Measurements from ENCODE around the gene CHD3.

The CHD3 gene

GRCh38 chr17:7916808-7917207 is 28.2 kb downstream of the CHD3 start:
- in situ Hi-C loops (cut with MboI; ENCODE audit: low pct_unique_long_range_greater_than_20kb, low sequenced_read_pairs, unreplicated experiment) = loop anchor here (10.0 kb wide), 1 partner anchor 68 kb away; no protein-coding TSS in a partner anchor
- TF ChIP-seq CTCF (IDR thresholded peaks at IDR 0.05; ENCODE audit: extremely low read depth, insufficient read depth, missing control alignments) = no peak
- no peak for DNase-seq (ENCODE audit: low spot score)

- in situ Hi-C loops (cut with MboI; ENCODE audit: low pct_unique_long_range_greater_than_20kb, low sequenced_read_pairs, unreplicated experiment) = no loop called here
- DNase-seq (ENCODE audit: low spot score) = no peak
- TF ChIP-seq CTCF (IDR thresholded peaks at IDR 0.05; ENCODE audit: extremely low read depth, insufficient read depth, missing control alignments) = no peak
Observed at GRCh38 chr17:7922269-7922844, 33.8 kb downstream of the CHD3 start.

GRCh38 chr17:7922845-7923628 is 34.4 kb downstream of the CHD3 start:
- no peak for TF ChIP-seq CTCF (IDR thresholded peaks at IDR 0.05; ENCODE audit: extremely low read depth, insufficient read depth, missing control alignments)
- in situ Hi-C loops (cut with MboI; ENCODE audit: low pct_unique_long_range_greater_than_20kb, low sequenced_read_pairs, unreplicated experiment) = no loop called here
- peak; percentile 86 for DNase-seq (ENCODE audit: low spot score)

- in situ Hi-C loops (cut with MboI; ENCODE audit: low pct_unique_long_range_greater_than_20kb, low sequenced_read_pairs, unreplicated experiment) = no loop called here
Observed at GRCh38 chr17:7927596-7927995, 39.0 kb downstream of the CHD3 start.

GRCh38 chr17:7929158-7930023 is 40.8 kb downstream of the CHD3 start, which contains the start of gene KCNAB3:
TSS of gene KCNAB3 (minus strand) at chr17:7929856. CDS start at chr17:7929435, 421 bp downstream.
- DNase-seq (ENCODE audit: low spot score) = no peak
- in situ Hi-C loops (cut with MboI; ENCODE audit: low pct_unique_long_range_greater_than_20kb, low sequenced_read_pairs, unreplicated experiment) = no loop called here
- no peak for TF ChIP-seq CTCF (IDR thresholded peaks at IDR 0.05; ENCODE audit: extremely low read depth, insufficient read depth, missing control alignments)

More at GRCh38 chr17:7927596-7927995, 39.0 kb downstream of the CHD3 start:
- TF ChIP-seq CTCF (IDR thresholded peaks at IDR 0.05; ENCODE audit: extremely low read depth, insufficient read depth, missing control alignments) = no peak
- no peak for DNase-seq (ENCODE audit: low spot score)
